G401 (cell line): ENCODE results near the gene CITED4. TPM values are rescaled to one million over a fixed set of nuclear protein-coding genes. Genes with fewer than 3 reads are reported as not detected.
"Not testable (repeated sequence)": the region's sequence is repeated elsewhere in the genome, so short reads cannot be mapped to it uniquely, and the experiment has no call there.

ENCODE experiments used
- DNase-seq: peaks from one replicate; pipeline ENCODE4 v3.0.0-alpha.2; 2015; ENCODE audit warnings: low spot score
- in situ Hi-C: cut with HindIII; loops from 2 replicates; pipeline ENCODE4 v1.10.0; 2016; ENCODE audit warnings: low sequenced_read_pairs, mixed read lengths
- total RNA-seq: library from RNA; depleted of rRNA; stranded (reverse); fragments of >200 nt; shearing (Covaris generic); gene quantifications from 2 replicates; pipeline ENCODE4 v1.2.3, GENCODE V29; 2014; rRNA removed

CITED4 gene
- 2.3 and 11.4 TPM in 2 replicates for total RNA-seq

GRCh38 chr1:40862008-40862863, at the start of gene CITED4:
CITED4 (minus strand) TSS chr1:40862363; CDS start chr1:40862127, 236 bp downstream.
- in situ Hi-C loops = no loop called here

GRCh38 chr1:40911105-40911504, 48.9 kb upstream of the CITED4 start:
- in situ Hi-C loops = no loop called here
- DNase-seq = no peak

More at GRCh38 chr1:40862008-40862863, at the start of gene CITED4:
- DNase-seq = peak; percentile 96

GRCh38 chr1:40909281-40909680, 47.1 kb upstream of the CITED4 start:
- in situ Hi-C loops = no loop called here
- DNase-seq = no peak

GRCh38 chr1:40908350-40908749, 46.2 kb upstream of the CITED4 start:
- in situ Hi-C loops = no loop called here
- DNase-seq = no peak

- in situ Hi-C loops = no loop called here
- DNase-seq = no peak
These were observed 45.7 kb upstream of the CITED4 start for GRCh38 chr1:40907899-40908298.

GRCh38 chr1:40906781-40907400, 44.7 kb upstream of the CITED4 start:
- in situ Hi-C loops = no loop called here

GRCh38 chr1:40905061-40905460, 42.9 kb upstream of the CITED4 start:
- DNase-seq = no peak
- in situ Hi-C loops = no loop called here

More at GRCh38 chr1:40906781-40907400, 44.7 kb upstream of the CITED4 start:
- DNase-seq = no peak

GRCh38 chr1:40903106-40903505, 40.9 kb upstream of the CITED4 start:
- in situ Hi-C loops = no loop called here
- no peak for DNase-seq

- in situ Hi-C loops = no loop called here
- DNase-seq = no peak
These were observed 40.0 kb upstream of the CITED4 start for GRCh38 chr1:40901886-40902852.

GRCh38 chr1:40899230-40899870, 37.2 kb upstream of the CITED4 start:
- in situ Hi-C loops = no loop called here
- no peak for DNase-seq

GRCh38 chr1:40898431-40898901, 36.3 kb upstream of the CITED4 start:
- DNase-seq = no peak

GRCh38 chr1:40897513-40897912, 35.4 kb upstream of the CITED4 start:
- in situ Hi-C loops = no loop called here
- DNase-seq = no peak

More at GRCh38 chr1:40898431-40898901, 36.3 kb upstream of the CITED4 start:
- in situ Hi-C loops = no loop called here

GRCh38 chr1:40896482-40896881, 34.3 kb upstream of the CITED4 start:
- in situ Hi-C loops = no loop called here
- DNase-seq = no peak

- no peak for DNase-seq
- in situ Hi-C loops = no loop called here
These were observed 33.4 kb upstream of the CITED4 start for GRCh38 chr1:40895601-40896000.

GRCh38 chr1:40894858-40895257, 32.7 kb upstream of the CITED4 start:
- in situ Hi-C loops, DNase-seq: not testable (repeated sequence)

- DNase-seq = no peak
- in situ Hi-C loops = no loop called here
These were observed 32.3 kb upstream of the CITED4 start for GRCh38 chr1:40894455-40894854.

GRCh38 chr1:40893946-40894345, 31.8 kb upstream of the CITED4 start:
- in situ Hi-C loops = no loop called here
- DNase-seq = no peak

- in situ Hi-C loops = no loop called here
These were observed 30.2 kb upstream of the CITED4 start for GRCh38 chr1:40892354-40892753.

GRCh38 chr1:40890771-40891170, 28.6 kb upstream of the CITED4 start:
- DNase-seq = no peak
- in situ Hi-C loops = no loop called here

More at GRCh38 chr1:40892354-40892753, 30.2 kb upstream of the CITED4 start:
- no peak for DNase-seq
